ENCODE data around the gene OR2F2. TPM values are rescaled to one million over a fixed set of nuclear protein-coding genes. Genes with fewer than 3 reads are reported as not detected.

Gene OR2F2
- total RNA-seq, 1 experiment from 2014 or later: not detected

- TF ChIP-seq SP1 (IDR thresholded peaks at IDR 0.05; ENCODE audit: low read depth): no peak
- TF ChIP-seq EGR1 (IDR thresholded peaks at IDR 0.05; ENCODE audit: low read depth): no peak
- no peak for TF ChIP-seq ATF3 (IDR thresholded peaks at IDR 0.05)
- TF ChIP-seq POLR2A (IDR thresholded peaks at IDR 0.05; ENCODE audit: borderline replicate concordance, extremely low read depth, insufficient read depth, insufficient read length): no peak
- no peak for TF ChIP-seq SRF (IDR thresholded peaks at IDR 0.05; ENCODE audit: low read depth)
- no peak for TF ChIP-seq MAX (IDR thresholded peaks at IDR 0.05)
Observed at GRCh38 chr7:143900230-143900766, 34.7 kb upstream of the OR2F2 start (continued).

- peaks cover 8 to 18% of the 10 kb centered on the region in 2 experiments for H3K4me1 ChIP-seq (ENCODE audit: control insufficient read depth in 1 of 2, insufficient read depth in 2 of 2, low read length in 2 of 2)
- BruUV-seq (replicated peaks): no TSS peak
- ATAC-seq: peak; percentile 32
- ChIA-PET RAD21 (ENCODE audit: low non-redundant PET in 1 of 2, low total read pairs in 2 of 2, uncharacterized antibody in 2 of 2, unreplicated experiment in 2 of 2) (interaction anchor here in 1 of 2 experiments (0.6 kb wide), 1 partner anchor 9 kb away, joined by 3 read pairs; no protein-coding TSS in a partner anchor), CTCF (interaction anchor here (0.8 to 2.3 kb wide), 7 partner anchors 8 to 227 kb away, joined by 3 to 28 read pairs (median 4); no protein-coding TSS in a partner anchor), POLR2A (interaction anchor here (1.6 to 1.8 kb wide), 2 partner anchors 9 to 10 kb away, joined by 8 to 10 read pairs; no protein-coding TSS in a partner anchor)
- no peaks in the 10 kb centered on the region for H3K9me2 ChIP-seq (ENCODE audit: insufficient read depth)
- intact Hi-C loops (cut with micrococcal nuclease): loop anchor here (5.0 to 10.0 kb wide), 2 partner anchors 124 to 226 kb away; no protein-coding TSS in a partner anchor
- TF ChIP-seq ZFX (IDR thresholded peaks at IDR 0.05) (no peak), POLR2A (IDR thresholded peaks at IDR 0.05; ENCODE audit: borderline replicate concordance, extremely low read depth, insufficient read depth, insufficient read length) (no peak), EZH2 (IDR thresholded peaks at IDR 0.05) (no peak), RAD21 (IDR thresholded peaks at IDR 0.05; ENCODE audit: low read depth) (no peak), ZBTB33 (IDR thresholded peaks at IDR 0.05; ENCODE audit: extremely low read depth, insufficient replicate concordance, low read length) (no peak), EZH2phosphoT487 (IDR thresholded peaks at IDR 0.05; ENCODE audit: borderline replicate concordance) (no peak), SP1 (IDR thresholded peaks at IDR 0.05; ENCODE audit: low read depth) (no peak), ZNF274 (IDR thresholded peaks at IDR 0.05; ENCODE audit: low read depth, low read length) (no peak), EGR1 (IDR thresholded peaks at IDR 0.05; ENCODE audit: low read depth) (no peak), JUND (IDR thresholded peaks at IDR 0.05) (no peak)
- H2AFZ ChIP-seq (ENCODE audit: low read depth, low read length, poor library complexity, severe bottlenecking): no peak overlapping the region
- peaks cover 51% of the 10 kb centered on the region for H3K79me2 ChIP-seq (ENCODE audit: insufficient read depth, low read length)
- peak overlapping the region; percentile 83 for H3K27ac ChIP-seq (ENCODE audit: low read depth, low read length)
- no peaks in the 10 kb centered on the region for H3K36me3 ChIP-seq (ENCODE audit: control insufficient read depth in 1 of 2, insufficient read depth in 2 of 2, low read length in 2 of 2)
- H3K4me2 ChIP-seq (ENCODE audit: low read length): peak overlapping the region; percentile 92
- no peak for DNase-seq (ENCODE audit: low read depth, low spot score)
- H3K9me3 ChIP-seq (ENCODE audit: control insufficient read depth in 1 of 2, insufficient read depth in 1 of 2, low read depth in 1 of 2, low read length in 2 of 2): no peaks in the 10 kb centered on the region
- peak overlapping the region; percentile 89 for H3K9ac ChIP-seq (ENCODE audit: low read length)
- no peaks in the 10 kb centered on the region for H4K20me1 ChIP-seq (ENCODE audit: insufficient read depth)
- no peaks in the 10 kb centered on the region for H3K27me3 ChIP-seq (ENCODE audit: insufficient read depth, low read length)
- H3K4me3 ChIP-seq (replicated peaks in 1 of 2; ENCODE audit: low read depth in 1 of 2, low read length in 2 of 2): peak overlapping the region; percentile 86 to 91
Observed at GRCh38 chr7:143901332-143901667, 33.7 kb upstream of the OR2F2 start.

Data from HCT116 (cell line).